ENCODE data around the gene LRP1B.
A peak's percentile ranks its signal among the peaks of the same experiment; 100 is the strongest.

Gene LRP1B

DNA sequence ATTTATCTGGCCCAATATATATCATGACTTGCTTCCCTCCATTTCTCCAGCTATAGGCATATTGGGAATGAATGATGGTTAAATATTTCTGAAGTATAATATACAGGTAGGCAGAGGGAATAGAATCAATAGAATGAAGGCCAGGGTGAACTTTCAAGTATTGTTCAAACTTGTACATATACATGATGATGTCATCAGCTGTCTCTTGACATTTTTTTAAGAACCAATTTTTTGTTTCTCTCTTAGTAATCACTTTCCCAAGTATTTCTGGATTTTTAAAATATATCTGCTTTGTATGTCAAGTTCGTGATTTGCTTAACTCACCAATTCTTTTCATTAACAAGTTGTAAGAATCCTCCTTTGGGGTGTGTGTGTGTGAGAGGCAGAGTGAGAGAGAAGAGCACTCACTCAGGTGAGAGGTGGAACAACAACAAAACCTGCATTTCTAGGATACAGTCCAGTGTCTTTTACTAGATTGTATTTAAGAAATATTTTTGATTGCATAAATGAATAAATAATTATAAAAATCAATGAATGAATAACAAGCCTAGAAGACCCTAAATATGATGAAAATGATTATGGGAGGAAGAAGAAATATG lies 1239.1 kb downstream of the LRP1B start:
- no peak overlapping the region for H3K9ac ChIP-seq
- no peak overlapping the region for H3K27ac ChIP-seq
- H3K4me3 ChIP-seq: no peak overlapping the region
- H3K4me2 ChIP-seq: no peak overlapping the region
- H4K20me1 ChIP-seq: no peaks in the 10 kb centered on the region
- H3K4me1 ChIP-seq: no peaks in the 10 kb centered on the region
- H3K9me3 ChIP-seq: no peaks in the 10 kb centered on the region
- no peaks in the 10 kb centered on the region for H3K36me3 ChIP-seq
- no peak for TF ChIP-seq Cebpa-rat (IDR thresholded peaks at IDR 0.05)
- H3K27me3 ChIP-seq: no peaks in the 10 kb centered on the region

DNA sequence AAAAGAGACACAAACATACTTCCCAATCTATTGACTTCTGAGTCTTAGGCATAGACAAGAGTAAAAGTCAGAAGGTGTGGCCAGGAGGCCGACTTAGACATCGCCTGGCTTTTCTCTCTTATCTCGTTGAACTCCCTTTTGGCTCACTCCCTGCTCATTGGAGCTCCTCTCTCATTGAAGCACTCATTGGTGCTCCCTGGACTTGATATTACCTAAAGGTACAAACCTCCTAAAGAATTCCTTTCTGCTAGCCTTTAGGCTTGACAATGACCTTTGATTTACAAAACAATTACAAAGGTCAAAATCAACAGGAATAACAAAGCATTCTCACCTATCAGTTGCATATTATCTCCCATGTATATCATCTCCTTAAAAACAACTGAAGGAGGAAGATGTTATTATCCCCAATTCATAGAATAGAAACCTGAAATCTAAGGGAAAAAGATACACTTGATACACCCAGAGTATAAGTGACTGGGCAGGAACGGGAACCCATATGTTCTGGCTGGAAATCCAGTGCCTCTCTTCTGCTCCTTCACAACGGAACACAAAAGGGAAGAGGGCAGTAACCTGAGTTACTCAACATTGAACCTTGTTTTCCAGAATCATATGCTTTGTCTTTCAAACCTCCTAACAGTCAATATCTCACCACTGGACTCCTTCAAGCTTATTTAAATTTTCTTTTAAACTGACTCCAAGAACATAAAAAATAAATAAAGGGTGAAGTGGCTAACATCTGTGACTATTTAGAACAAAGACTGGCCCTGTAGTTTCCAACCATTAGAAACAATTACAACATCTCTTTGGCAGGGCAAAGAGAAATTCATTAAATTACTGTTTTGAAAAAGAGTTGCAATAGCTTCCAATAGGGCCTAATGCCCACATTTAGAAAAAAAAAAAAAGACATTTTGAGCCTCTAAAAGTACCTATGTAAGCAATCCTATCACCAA lies 1247.9 kb downstream of the LRP1B start:
- Histone ChIP-seq H3K27me3 (no peaks in the 10 kb centered on the region), H3K9me3 (0 out of 2 replicates have a peak, but pooled peaks cover 4% of the 10 kb centered on the region), H3K36me3 (no peaks in the 10 kb centered on the region), H4K20me1 (no peaks in the 10 kb centered on the region), H3K4me2 (no peak overlapping the region), H3K4me1 (no peaks in the 10 kb centered on the region), H3K4me3 (no peak overlapping the region), H3K27ac (no peak overlapping the region), H3K9ac (no peak overlapping the region)
- no peak for TF ChIP-seq Cebpa-rat (IDR thresholded peaks at IDR 0.05)

DNA sequence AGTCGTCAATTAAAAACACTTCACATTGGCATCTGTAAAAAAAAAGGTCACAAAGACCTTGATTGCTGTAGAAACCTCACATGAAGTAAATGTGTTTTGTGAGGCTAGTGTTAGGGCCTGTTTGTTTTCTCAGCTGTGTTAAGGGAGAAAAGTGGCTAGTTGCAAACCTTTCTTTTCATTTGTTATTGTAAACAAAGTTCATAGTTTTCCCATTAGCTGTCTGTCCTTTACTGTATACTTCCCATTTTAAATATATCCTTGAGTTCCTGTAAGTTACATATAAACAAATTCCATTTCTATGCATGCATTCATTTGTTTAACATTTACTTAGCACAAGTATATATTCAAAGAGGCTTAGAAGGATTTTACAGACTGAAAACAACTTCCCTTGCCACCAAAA lies 1250.2 kb downstream of the LRP1B start:
- Histone ChIP-seq H4K20me1 (no peaks in the 10 kb centered on the region), H3K4me1 (no peaks in the 10 kb centered on the region), H3K27ac (no peak overlapping the region), H3K27me3 (no peaks in the 10 kb centered on the region), H3K9me3 (peaks cover 27% of the 10 kb centered on the region), H3K36me3 (no peaks in the 10 kb centered on the region), H3K4me3 (no peak overlapping the region), H3K9ac (no peak overlapping the region), H3K4me2 (no peak overlapping the region)
- TF ChIP-seq Cebpa-rat (IDR thresholded peaks at IDR 0.05): no peak

DNA sequence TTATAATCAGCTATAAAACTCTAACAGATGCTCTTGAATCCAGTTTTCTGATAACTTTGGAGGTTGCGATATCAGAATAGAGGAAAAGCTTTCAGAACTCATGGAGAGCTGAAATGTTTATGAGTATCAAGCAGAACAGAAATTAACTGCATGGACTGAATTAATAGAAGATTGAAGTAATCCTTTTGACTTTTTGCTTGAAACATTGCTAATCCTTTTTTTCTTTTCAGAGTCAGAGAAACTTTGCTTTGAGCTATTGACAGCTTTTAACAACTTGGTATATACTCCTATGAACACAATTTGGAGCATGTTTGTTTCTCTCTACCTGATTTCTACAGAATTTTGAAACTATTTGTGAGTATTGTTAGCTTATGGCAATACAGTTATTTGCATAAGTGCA lies 1254.8 kb downstream of the LRP1B start:
- no peaks in the 10 kb centered on the region for H3K27me3 ChIP-seq

DNA sequence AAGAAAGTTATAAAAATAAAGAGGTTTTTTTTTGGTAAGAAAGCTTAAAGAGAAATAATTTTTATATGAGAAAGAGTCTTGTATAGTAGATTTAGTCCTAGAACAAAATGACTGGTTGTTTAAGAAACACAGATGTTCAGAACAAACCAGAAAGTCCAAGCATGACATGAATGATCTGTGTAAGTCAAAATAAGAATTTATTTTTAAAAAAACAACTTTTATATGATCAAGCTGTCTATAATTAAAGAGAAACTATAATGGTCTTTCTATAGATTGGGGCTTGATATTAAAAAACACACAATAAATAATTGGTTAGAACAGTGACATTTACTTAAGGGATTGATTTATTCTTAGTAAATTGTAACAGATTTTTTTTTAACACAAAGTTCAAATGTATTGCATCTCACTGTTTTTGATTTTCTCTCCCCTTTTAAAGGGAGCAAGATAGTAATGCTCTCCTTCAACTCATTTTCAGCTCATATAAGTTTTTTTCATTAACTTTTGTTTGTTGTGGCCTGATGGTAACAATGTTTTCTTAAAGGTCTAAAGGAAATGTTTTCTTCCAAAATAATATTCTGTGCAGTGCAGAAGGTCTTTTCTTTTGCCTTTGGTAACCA lies 1256.8 kb downstream of the LRP1B start:
- no peak overlapping the region for H3K4me2 ChIP-seq
- no peaks in the 10 kb centered on the region for H3K4me1 ChIP-seq
- H3K9me3 ChIP-seq: peaks cover 57% of the 10 kb centered on the region
- no peak overlapping the region for H3K9ac ChIP-seq
- no peak overlapping the region for H3K4me3 ChIP-seq
- no peaks in the 10 kb centered on the region for H3K36me3 ChIP-seq
- no peak overlapping the region for H3K27ac ChIP-seq
- no peaks in the 10 kb centered on the region for H4K20me1 ChIP-seq
- H3K27me3 ChIP-seq: no peaks in the 10 kb centered on the region
- TF ChIP-seq Cebpa-rat (IDR thresholded peaks at IDR 0.05): no peak

More for the DNA sequence above, 1254.8 kb downstream of the LRP1B start:
- Histone ChIP-seq H3K27ac (no peak overlapping the region), H3K36me3 (no peaks in the 10 kb centered on the region), H3K4me2 (no peak overlapping the region), H3K4me3 (no peak overlapping the region), H4K20me1 (no peaks in the 10 kb centered on the region), H3K9me3 (peaks cover 50% of the 10 kb centered on the region), H3K9ac (no peak overlapping the region), H3K4me1 (no peaks in the 10 kb centered on the region)
- TF ChIP-seq Cebpa-rat (IDR thresholded peaks at IDR 0.05): no peak

DNA sequence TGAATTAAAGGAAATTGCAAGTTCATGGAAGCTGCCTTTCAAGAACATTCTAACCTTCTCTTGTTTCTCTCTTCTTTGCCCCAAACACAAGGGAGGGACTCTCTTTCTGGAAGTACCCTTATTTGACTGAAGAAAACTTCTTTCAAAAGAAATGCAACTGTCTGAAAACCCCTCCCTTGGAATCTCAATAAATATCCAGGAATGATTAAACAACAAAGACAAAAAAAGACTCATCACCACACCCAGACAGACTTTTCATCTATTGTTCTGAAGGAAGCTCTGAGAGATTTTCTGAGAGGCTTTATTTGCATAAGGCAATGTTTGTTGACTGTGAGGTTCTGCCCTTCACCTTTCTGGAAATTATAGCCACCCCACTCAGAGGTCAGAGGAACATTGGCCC lies 1260.9 kb downstream of the LRP1B start:
- no peak overlapping the region for H3K27ac ChIP-seq
- no peaks in the 10 kb centered on the region for H4K20me1 ChIP-seq
- H3K4me2 ChIP-seq: no peak overlapping the region
- H3K9me3 ChIP-seq: peaks cover 35% of the 10 kb centered on the region
- H3K27me3 ChIP-seq: no peaks in the 10 kb centered on the region
- no peaks in the 10 kb centered on the region for H3K36me3 ChIP-seq
- H3K4me3 ChIP-seq: no peak overlapping the region
- no peaks in the 10 kb centered on the region for H3K4me1 ChIP-seq
- TF ChIP-seq Cebpa-rat (IDR thresholded peaks at IDR 0.05): no peak
- no peak overlapping the region for H3K9ac ChIP-seq

DNA sequence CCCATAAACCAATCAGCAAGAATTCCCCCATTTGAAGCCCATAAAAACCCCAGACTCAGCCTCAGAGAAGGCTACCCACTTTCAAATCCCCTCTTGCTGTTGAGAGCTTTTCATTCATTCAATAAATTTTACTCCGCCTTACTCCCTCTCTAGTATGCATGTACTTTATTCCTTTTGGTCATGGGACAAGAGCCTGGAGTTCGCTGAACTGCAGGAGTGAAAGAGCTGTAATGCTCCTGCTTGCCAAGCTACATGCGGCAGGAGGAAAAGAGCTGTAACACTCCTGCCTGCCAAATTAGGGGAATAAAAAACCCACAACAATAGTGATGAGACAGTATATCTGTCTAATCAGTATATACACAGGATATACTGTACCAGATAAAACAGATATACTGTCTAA lies 1261.7 kb downstream of the LRP1B start:
- H4K20me1 ChIP-seq: no peaks in the 10 kb centered on the region
- no peak overlapping the region for H3K4me2 ChIP-seq
- H3K27me3 ChIP-seq: no peaks in the 10 kb centered on the region
- no peak overlapping the region for H3K4me3 ChIP-seq
- TF ChIP-seq Cebpa-rat (IDR thresholded peaks at IDR 0.05): no peak
- no peak overlapping the region for H3K9ac ChIP-seq
- no peaks in the 10 kb centered on the region for H3K36me3 ChIP-seq
- H3K9me3 ChIP-seq: peaks cover 27% of the 10 kb centered on the region
- no peaks in the 10 kb centered on the region for H3K4me1 ChIP-seq
- no peak overlapping the region for H3K27ac ChIP-seq

DNA sequence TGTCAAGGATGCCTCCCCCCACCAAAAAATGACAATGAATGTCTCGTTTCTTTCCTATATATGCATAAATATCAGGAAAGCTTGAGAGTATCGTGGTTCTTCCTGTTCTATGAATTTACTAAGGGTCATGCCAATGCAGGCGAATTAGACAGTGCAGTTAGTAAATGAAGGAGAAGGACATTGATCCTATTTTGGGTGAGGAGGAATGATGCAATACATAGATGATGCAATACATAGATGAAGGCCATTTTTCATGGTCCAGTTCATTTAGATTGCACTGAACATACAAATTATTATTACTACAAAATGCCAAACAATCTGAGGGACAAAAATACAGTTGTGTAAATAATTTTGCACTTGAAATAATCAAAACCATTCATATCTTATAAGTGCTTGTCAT lies 1265.0 kb downstream of the LRP1B start:
- no peak overlapping the region for H3K4me3 ChIP-seq
- H3K9me3 ChIP-seq: peaks cover 18% of the 10 kb centered on the region
- H3K9ac ChIP-seq: no peak overlapping the region
- no peaks in the 10 kb centered on the region for H4K20me1 ChIP-seq
- no peaks in the 10 kb centered on the region for H3K27me3 ChIP-seq
- H3K27ac ChIP-seq: no peak overlapping the region
- H3K4me1 ChIP-seq: no peaks in the 10 kb centered on the region
- no peak overlapping the region for H3K4me2 ChIP-seq
- TF ChIP-seq Cebpa-rat (IDR thresholded peaks at IDR 0.05): peak; percentile 75; the same call in 1 of the 2 replicates
- no peaks in the 10 kb centered on the region for H3K36me3 ChIP-seq

DNA sequence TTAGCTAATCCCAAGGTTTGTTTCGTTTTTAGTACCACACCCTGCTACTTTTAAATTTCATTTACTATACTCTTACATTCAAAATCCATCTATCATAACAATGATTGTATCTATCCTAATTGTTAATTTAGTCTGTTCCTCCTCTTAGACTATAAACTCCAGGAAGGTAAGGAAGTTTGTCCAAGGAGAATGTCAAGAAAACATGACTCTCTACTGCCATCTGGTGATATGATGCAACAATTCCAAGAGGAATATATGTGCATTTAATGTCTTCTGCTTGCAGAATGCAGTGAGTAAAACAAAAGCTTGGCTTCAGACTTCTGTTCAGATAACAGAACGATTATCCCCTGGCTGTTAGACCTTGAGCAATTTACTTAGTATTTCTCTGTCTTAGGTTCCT lies 1267.1 kb downstream of the LRP1B start:
- H4K20me1 ChIP-seq: no peaks in the 10 kb centered on the region
- no peaks in the 10 kb centered on the region for H3K4me1 ChIP-seq
- no peak overlapping the region for H3K9ac ChIP-seq
- H3K27me3 ChIP-seq: no peaks in the 10 kb centered on the region
- no peak overlapping the region for H3K4me2 ChIP-seq
- H3K36me3 ChIP-seq: no peaks in the 10 kb centered on the region
- H3K4me3 ChIP-seq: no peak overlapping the region
- peaks cover 8% of the 10 kb centered on the region for H3K9me3 ChIP-seq
- H3K27ac ChIP-seq: no peak overlapping the region
- peak; percentile 35; the same call in 1 of the 2 replicates for TF ChIP-seq Cebpa-rat (IDR thresholded peaks at IDR 0.05)

DNA sequence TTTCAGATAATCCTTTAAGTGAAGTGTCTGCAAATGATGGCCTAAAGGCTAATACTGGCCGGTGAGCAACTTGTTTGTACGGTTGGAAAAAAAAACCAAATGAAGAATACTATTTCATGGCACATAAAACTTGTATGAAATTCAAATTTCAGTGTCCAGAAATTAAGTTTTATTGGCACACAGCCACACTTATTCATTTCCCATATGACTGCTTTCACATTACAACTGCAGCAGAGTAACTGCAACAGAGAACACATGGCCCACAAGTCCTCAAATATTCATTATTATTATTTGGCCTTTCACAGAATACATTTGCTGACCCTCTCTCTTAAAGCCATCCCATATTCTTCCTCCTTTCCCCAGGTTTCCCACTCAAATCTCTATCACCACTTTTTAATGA lies 1268.6 kb downstream of the LRP1B start:
- H4K20me1 ChIP-seq: no peaks in the 10 kb centered on the region
- no peak overlapping the region for H3K4me2 ChIP-seq
- H3K4me3 ChIP-seq: no peak overlapping the region
- TF ChIP-seq Cebpa-rat (IDR thresholded peaks at IDR 0.05): no peak
- H3K9me3 ChIP-seq: no peaks in the 10 kb centered on the region
- H3K9ac ChIP-seq: no peak overlapping the region
- no peaks in the 10 kb centered on the region for H3K4me1 ChIP-seq
- no peaks in the 10 kb centered on the region for H3K27me3 ChIP-seq
- no peak overlapping the region for H3K27ac ChIP-seq
- no peaks in the 10 kb centered on the region for H3K36me3 ChIP-seq
